ENCODE measurements around the gene ANKRD29.
"Not testable (repeated sequence)": the region's sequence is repeated elsewhere in the genome, so short reads cannot be mapped to it uniquely, and the experiment has no call there.

The ANKRD29 gene

GRCh38 chr18:23583071-23583865 is 79.4 kb downstream of the ANKRD29 start:
- DNase-seq (ENCODE audit: low read depth in 2 of 2): no peak

GRCh38 chr18:23580677-23581367 is 81.9 kb downstream of the ANKRD29 start:
- no peak for DNase-seq (ENCODE audit: low read depth in 2 of 2)

- DNase-seq (ENCODE audit: low read depth in 2 of 2): no peak
These were observed 83.6 kb downstream of the ANKRD29 start for GRCh38 chr18:23578891-23579653.

- no peak for DNase-seq (ENCODE audit: low read depth in 2 of 2)
These were observed 84.5 kb downstream of the ANKRD29 start for GRCh38 chr18:23578067-23578701.

GRCh38 chr18:23577521-23577920 is 85.2 kb downstream of the ANKRD29 start:
- not testable (repeated sequence) for DNase-seq (ENCODE audit: low read depth in 2 of 2)

GRCh38 chr18:23575309-23575651 is 87.4 kb downstream of the ANKRD29 start:
- no peak for DNase-seq (ENCODE audit: low read depth in 2 of 2)

- DNase-seq (ENCODE audit: low read depth in 2 of 2): no peak
These were observed 88.0 kb downstream of the ANKRD29 start for GRCh38 chr18:23574611-23575308.

GRCh38 chr18:23573626-23574431 is 88.9 kb downstream of the ANKRD29 start:
- DNase-seq (ENCODE audit: low read depth in 2 of 2): peak in 1 of 2 donors; percentile 19

- DNase-seq (ENCODE audit: low read depth in 2 of 2): no peak
These were observed 89.7 kb downstream of the ANKRD29 start for GRCh38 chr18:23573020-23573419.

GRCh38 chr18:23572570-23572969 is 90.1 kb downstream of the ANKRD29 start:
- DNase-seq (ENCODE audit: low read depth in 2 of 2): no peak

GRCh38 chr18:23572012-23572411 is 90.7 kb downstream of the ANKRD29 start:
- no peak for DNase-seq (ENCODE audit: low read depth in 2 of 2)

GRCh38 chr18:23570912-23571504 is 91.7 kb downstream of the ANKRD29 start:
- no peak for DNase-seq (ENCODE audit: low read depth in 2 of 2)

GRCh38 chr18:23569299-23570063 is 93.2 kb downstream of the ANKRD29 start:
- no peak for DNase-seq (ENCODE audit: low read depth in 2 of 2)

- no peak for DNase-seq (ENCODE audit: low read depth in 2 of 2)
These were observed 94.2 kb downstream of the ANKRD29 start for GRCh38 chr18:23568281-23569138.

- no peak for DNase-seq (ENCODE audit: low read depth in 2 of 2)
These were observed 95.0 kb downstream of the ANKRD29 start for GRCh38 chr18:23567671-23568070.

GRCh38 chr18:23565916-23566547 is 96.7 kb downstream of the ANKRD29 start:
- no peak for DNase-seq (ENCODE audit: low read depth in 2 of 2)

GRCh38 chr18:23563377-23564043 is 99.2 kb downstream of the ANKRD29 start:
- no peak for DNase-seq (ENCODE audit: low read depth in 2 of 2)

Data from stimulated activated CD8-positive, alpha-beta memory T cell treated with anti-CD3 and anti-CD28 coated beads, Interleukin-15, amount 100 ng/mL, for 4 hours (primary cell).